Activated CD8-positive, alpha-beta memory T cell treated with anti-CD3 and anti-CD28 coated beads for 36 hours (primary cell): ENCODE data around the gene TBC1D9. TPM values are rescaled to one million over a fixed set of nuclear protein-coding genes. Genes with fewer than 3 reads are reported as not detected.
"Not testable (repeated sequence)": the region's sequence is repeated elsewhere in the genome, so short reads cannot be mapped to it uniquely, and the experiment has no call there.

Experiments used
- CTCF ChIA-PET: fragments of 350-600 bp; sonication (Branson Sonifier 250); formaldehyde crosslinking; loops from one replicate; lab custom pipeline; 2021; ENCODE audit warnings: antibody characterized with exemption; lab: Charles Lee
- POLR2A ChIA-PET: fragments of 350-600 bp; sonication (Branson Sonifier 250); formaldehyde crosslinking; loops from one replicate; lab custom pipeline; 2021; ENCODE audit warnings: antibody characterized with exemption; lab: Charles Lee
- total RNA-seq, 2 experiments: library from RNA; stranded (reverse); gene quantifications; one replicate each; pipeline ENCODE4 v1.2.3, GENCODE V29; 2021

TBC1D9 gene
- total RNA-seq: under 1 TPM; 0.11 to 0.13 TPM

DNA sequence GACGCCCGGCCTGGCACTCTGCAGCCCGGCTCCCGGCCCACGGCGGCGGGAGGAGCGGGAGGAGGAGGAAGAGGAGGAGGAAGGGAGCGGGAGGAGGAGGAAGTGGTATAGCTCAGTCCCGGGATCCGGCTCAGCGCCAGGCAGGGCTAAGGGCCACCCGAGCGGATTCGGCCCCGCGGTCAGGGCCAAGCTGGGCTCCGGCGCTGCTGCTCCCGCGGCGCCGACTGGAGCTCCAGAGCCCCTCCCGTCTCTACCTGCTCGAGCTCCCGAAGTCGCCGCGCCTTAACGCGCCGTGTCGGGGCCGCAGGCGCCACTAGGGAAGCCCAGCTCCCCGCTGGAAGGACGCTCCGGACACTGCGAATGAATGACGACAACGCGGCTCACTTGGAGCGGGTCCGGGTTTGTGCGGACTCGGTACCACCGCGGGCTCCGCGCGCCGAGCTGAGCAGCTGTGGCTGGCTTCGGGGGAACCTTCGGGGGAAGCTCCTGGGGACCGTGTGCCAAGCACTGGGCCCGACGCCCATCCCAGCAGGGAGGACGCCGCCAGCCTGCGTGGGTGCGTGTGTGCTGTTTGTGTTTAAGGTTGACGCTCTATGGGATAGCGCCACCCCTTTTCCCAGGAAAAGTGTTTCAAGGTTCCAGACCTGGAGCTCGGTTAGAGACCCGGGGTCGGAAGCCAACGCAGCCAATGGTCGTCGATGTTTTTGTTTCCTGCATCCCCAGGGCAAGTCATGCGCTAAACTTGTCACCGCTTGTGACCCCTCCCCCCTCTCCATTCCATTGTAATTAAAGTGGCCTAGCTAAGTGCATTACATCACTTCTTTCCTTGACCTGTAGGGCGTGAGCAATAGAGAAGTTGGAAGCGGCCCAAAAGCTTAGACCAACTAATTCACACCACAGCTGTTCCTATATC lies at the start of gene TBC1D9:
TBC1D9 (minus strand) TSS at position 67 of the 913 bp plus-strand sequence. CDS start 340 bp downstream, outside the sequence.
- CTCF ChIA-PET: interaction anchor here (0.7 to 1.1 kb wide), 3 partner anchors 15 to 374 kb away, joined by 3 to 5 read pairs (median 3); no protein-coding TSS in a partner anchor
- POLR2A ChIA-PET: interaction anchor here (0.6 kb wide), 1 partner anchor 1423 kb away, joined by 5 read pairs; no protein-coding TSS in a partner anchor

DNA sequence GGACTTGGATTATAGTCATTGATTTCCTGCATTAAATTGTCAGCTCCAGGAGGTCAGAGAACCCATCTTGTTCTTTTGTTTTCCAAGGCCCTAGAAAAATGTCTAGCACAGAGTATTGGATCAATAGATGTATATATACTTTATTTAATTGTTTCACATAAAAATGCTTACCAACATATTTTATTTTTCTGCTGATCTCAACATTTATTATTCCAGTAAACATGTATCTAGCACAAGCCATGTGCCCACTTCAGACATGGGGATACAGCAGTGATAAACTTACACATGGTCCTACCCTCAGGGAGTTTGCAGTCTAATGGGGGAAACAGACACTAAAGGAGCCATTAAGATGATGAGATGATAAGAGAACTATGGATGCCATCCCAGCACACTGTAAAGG lies 49.1 kb upstream of the TBC1D9 start:
- ChIA-PET POLR2A (no interaction called here), CTCF (no interaction called here)

GRCh38 chr4:140802591-140802990 lies 46.4 kb upstream of the TBC1D9 start:
- ChIA-PET CTCF (no interaction called here), POLR2A (no interaction called here)

DNA sequence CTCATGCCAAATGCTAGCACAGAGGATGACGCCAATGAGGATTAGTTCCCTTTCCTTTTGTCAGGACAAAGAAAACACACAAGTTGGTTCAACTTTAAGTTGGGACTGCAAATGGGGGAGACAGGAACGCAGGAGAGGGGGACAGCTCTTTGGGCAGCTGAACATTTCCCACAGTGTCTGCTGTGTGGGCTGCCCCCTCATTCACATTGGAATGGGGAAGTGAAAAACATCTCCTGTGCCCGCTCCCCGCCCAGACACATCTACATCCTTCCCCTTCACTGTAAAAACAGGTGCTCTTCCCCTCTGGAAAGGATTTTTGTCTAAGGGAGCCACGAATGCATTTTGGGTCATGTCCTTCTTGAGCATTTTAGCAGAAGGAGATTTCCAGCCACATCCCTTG lies 44.5 kb upstream of the TBC1D9 start:
- ChIA-PET CTCF (interaction anchor here (0.6 kb wide), 1 partner anchor 1265 kb away, joined by 3 read pairs; no protein-coding TSS in a partner anchor), POLR2A (no interaction called here)

DNA sequence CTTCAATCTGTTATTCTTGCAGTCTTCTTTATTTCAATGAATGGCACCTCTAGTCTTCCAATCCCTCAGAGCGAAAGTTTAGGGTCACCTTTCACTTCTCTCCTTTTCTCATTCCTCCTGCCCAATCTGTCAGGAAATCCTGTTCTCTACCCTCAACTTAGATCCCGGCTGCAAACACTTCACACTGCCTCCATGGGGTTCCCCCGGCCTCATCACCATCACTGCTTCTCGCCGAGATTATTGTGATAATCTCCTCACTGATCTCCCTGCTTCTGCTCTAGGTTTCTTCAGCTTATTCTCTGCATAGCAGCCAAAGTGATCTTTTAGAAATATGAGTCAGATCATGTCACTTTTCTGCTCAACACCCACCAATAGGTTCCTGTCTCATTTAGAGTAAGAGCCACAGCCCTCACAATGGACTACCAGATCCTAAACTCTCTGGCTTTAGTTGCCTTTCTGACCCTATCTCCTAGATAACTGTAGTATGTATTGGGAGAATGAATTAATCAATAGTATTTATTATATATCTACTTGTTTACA lies 43.6 kb upstream of the TBC1D9 start:
- ChIA-PET POLR2A (no interaction called here), CTCF (no interaction called here)

GRCh38 chr4:140793291-140793690 lies 37.1 kb upstream of the TBC1D9 start:
- POLR2A ChIA-PET: no interaction called here
- CTCF ChIA-PET: no interaction called here

GRCh38 chr4:140790765-140791164 lies 34.6 kb upstream of the TBC1D9 start:
- ChIA-PET POLR2A (no interaction called here), CTCF (no interaction called here)

DNA sequence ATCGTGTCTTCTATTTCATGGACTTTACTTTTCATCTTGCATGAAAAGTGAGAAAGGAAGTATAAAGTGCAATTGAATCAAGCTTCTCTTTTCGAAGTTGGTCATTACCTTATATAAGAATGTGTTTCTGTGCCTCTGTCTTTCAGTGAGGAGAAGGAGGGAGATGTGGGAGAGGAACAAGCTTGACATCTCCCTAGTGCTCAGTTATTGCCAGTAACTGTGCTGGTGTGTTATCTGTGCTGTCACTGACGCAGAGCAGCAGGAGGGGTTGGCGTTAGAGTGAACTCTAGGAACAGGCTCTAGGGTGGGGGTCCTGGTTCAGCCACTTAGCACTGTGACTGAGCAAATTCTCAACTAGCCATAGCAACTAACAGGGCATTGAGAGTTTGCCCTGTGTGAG lies 34.0 kb upstream of the TBC1D9 start:
- ChIA-PET POLR2A (no interaction called here), CTCF (no interaction called here)

DNA sequence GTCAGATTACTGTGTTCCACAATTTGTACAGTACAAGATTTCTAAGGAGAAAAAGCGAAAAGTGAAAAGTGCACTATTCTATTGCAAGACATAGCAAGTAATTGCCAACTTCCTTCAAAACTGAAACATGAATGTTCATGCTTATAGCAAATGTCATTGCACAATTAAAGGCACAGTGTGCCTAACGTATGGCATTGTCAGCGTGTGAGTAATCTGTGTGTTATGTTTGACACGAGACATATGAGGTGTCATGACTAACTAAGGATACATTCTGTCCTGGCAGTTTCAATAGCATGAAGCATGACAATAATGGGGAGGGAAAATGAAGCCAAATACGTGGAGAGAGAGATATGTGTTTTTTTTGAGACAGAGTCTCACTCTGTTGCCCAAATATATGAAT lies 33.6 kb upstream of the TBC1D9 start:
- ChIA-PET POLR2A (no interaction called here), CTCF (no interaction called here)

DNA sequence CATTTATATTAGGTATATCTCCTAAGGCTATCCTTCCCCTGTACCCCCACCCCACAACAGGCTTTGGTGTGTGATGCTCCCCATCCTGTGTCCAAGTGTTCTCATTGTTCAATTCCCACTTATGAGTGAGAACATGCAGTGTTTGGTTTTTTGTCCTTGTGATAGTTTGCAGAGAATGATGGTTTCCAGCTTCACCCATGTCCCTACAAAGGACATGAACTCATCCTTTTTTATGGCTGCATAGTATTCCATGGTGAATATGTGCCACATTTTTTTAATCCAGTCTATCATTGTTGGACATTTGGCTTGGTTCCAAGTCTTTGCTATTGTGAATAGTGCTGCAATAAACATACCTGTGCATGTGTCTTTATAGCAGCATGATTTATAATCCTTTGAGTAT lies 26.6 kb upstream of the TBC1D9 start:
- POLR2A ChIA-PET, CTCF ChIA-PET: not testable (repeated sequence)

- ChIA-PET CTCF (no interaction called here), POLR2A (no interaction called here)
Measured at GRCh38 chr4:140781596-140781995, 25.4 kb upstream of the TBC1D9 start.

GRCh38 chr4:140777894-140778293 lies 21.7 kb upstream of the TBC1D9 start:
- ChIA-PET CTCF (no interaction called here), POLR2A (no interaction called here)

DNA sequence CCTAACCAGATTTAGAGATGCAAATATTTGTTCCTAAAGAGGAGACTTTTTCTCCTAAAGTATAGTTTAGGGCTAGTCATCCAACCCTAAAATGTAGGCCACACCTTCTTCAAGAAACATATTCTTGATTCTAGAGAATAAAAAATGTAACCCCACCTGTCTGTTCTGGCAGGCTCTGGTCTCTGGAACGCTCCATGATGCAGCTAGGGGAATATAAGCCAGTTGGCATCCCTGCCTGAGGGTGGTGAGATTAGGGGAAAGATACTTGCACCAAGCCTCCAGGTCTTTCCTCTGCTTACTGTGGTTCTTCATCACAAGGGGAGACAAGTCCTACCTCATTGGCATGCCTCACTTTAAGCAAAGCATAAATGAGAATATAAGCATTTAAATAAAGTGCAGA lies 21.2 kb upstream of the TBC1D9 start:
- POLR2A ChIA-PET: no interaction called here
- CTCF ChIA-PET: no interaction called here

DNA sequence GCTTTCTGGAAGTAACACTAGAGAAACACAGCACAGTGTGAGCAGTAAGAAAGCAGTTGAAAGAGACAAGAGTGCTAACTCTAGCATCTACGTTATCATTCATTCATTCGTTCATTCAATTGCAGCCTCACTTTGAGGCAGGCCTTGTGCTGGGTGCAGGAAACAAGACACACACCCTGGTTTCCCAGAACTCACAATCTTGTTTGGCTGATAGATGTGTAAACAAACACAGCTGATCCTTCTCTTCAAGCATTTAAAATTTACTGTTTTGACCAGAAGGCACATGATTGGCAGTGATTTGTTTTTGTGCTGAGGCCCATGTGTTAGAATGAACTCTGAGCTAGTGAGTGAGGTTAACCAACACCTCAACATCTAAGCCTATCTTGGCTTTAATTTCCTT lies 20.4 kb upstream of the TBC1D9 start:
- ChIA-PET CTCF (no interaction called here), POLR2A (no interaction called here)

DNA sequence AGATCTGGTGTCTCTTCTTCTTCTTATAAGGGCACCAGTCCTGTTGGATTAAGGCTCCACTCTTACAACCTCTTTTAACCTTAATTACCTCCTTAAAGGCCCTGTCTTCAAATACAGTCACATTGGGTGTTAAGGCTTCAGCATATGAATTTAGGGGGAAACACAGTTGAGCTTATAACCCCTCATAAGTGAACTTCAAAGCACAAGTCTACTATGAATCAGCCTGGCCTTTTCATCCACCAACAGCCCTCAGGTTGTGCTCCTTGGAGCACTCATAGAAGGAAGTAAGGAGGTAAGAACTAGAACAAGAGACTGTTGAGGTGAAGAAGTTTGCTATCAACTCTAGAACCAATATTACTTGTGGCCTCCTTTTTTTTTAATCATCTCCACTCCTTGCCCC lies 18.8 kb upstream of the TBC1D9 start:
- ChIA-PET CTCF (no interaction called here), POLR2A (no interaction called here)

- POLR2A ChIA-PET: no interaction called here
- CTCF ChIA-PET: no interaction called here
Measured at GRCh38 chr4:140774510-140774909, 18.3 kb upstream of the TBC1D9 start.

DNA sequence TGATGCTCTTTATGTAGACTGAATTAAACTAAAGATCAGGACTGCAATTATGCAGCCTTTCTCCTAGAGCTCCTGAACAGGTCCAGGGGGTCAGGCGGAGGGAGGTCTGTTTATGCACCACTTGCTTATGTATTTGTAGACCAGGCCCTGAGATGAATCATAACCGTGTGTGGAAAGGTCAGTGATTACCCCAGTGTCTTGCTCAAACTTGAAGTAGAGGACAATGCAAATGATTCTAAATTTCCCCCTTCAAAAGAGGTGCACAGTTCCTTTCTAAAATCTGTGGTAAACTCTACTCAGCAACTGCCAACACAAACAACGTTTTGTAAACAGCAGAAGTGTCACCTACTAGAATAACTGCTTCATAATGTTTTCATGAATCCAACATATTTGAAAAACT lies 13.0 kb upstream of the TBC1D9 start:
- CTCF ChIA-PET: no interaction called here
- POLR2A ChIA-PET: no interaction called here

DNA sequence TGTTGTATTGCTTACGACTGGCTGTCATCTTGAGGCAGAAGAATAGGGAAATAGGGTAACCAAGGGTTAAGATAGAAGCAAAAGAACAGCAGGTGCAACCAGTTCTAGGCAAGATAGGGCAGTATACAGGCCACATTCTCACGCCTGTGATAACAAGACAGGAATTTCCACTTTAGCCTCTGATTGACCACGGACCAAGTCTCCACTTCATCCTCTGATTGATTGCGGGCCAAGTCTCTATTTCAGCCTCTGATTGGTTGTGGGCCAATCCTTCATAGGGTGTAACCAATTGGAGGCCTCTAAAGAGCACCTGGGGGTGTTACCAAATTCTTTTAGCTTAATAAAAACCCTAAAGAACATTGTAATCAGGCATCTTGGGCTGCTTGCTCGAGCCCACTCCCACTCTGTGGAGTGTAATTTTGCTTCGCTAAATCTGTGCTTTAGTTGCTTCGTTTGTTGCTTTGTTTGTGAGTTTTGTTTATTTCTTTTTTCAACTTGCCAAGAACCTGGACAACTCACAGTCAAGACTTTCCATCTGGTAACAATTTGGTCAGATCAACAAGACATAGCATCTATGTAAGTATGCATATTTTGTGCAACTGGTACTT lies 8.7 kb upstream of the TBC1D9 start:
- CTCF ChIA-PET: no interaction called here
- POLR2A ChIA-PET: no interaction called here

DNA sequence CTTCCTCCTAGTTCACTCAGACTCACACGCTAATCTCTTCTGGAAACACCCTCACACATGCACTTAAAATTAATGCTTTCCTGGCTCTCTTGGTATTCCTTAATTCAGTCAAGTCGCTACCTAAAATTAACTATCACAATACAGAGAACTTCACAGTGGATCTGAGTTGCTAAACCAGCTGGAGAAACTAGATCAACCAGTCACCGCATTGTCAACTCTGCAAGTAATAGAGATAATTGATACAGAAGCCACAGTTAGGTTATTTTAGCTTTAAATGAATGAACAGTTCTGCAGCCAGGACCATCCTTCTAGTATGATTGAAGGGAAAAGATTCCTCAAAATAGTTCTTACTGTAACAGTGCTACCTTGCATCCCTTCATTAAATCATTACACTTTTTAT lies 6.0 kb upstream of the TBC1D9 start:
- POLR2A ChIA-PET: no interaction called here
- CTCF ChIA-PET: no interaction called here

DNA sequence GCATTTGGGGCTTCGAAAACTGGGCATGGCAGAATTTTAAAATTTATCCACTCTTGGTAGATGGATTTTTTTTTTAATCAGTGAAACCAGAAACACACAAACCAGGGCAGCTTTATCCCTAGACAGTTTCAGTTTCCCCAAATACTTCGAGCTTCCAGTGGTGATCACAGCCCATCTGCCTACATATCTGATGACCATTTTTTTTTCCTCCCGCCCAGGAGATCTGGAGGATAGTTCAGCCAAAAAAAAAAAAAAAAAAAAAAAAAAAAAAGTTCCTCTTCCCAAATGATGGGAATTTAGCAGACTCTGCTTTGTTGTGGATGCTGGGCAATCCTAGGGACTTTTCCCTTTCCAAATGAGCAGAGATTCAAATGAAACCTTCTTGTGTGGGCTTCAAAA lies 1.0 kb upstream of the TBC1D9 start:
- ChIA-PET CTCF (interaction anchor here (0.7 to 1.1 kb wide), 3 partner anchors 15 to 374 kb away, joined by 3 to 5 read pairs (median 3); no protein-coding TSS in a partner anchor), POLR2A (no interaction called here)
